Endothelial cell of umbilical vein (primary cell): ENCODE data around the gene GPR150. TPM values are rescaled to one million over a fixed set of nuclear protein-coding genes. Genes with fewer than 3 reads are reported as not detected.

Source experiments
- BruUV-seq: library from RNA; stranded (reverse); fragments of 400-500 nt; replicated peaks from 2 replicates; lab custom pipeline; 2021; lab: Mats Ljungman, UMichigan
- CTCF ChIA-PET: fragments of 300-600, 350-600 bp; sonication (Branson Sonifier 250); formaldehyde crosslinking; loops from one replicate; lab custom pipeline; 2021; ENCODE audit warnings: antibody characterized with exemption, inconsistent platforms; lab: Charles Lee
- POLR2A ChIA-PET: fragments of 300-600, 350-600 bp; sonication (Branson Sonifier 250); formaldehyde crosslinking; loops from one replicate; lab custom pipeline; 2021; ENCODE audit warnings: antibody characterized with exemption, inconsistent platforms; lab: Charles Lee
- DNase-seq: peaks from one replicate; pipeline ENCODE4 v3.0.0-alpha.2; 2011; ENCODE audit warnings: low read depth, low spot score
- FAIRE-seq: peaks from 2 replicates; lab custom pipeline; 2011; peaks lifted over from hg19 to GRCh38; lab: Jason Lieb, UNC
- H2AFZ ChIP-seq: 2 replicates; pipeline ENCODE4 v1.6.0; 2012; ENCODE audit warnings: low read depth, low read length, control low read depth, inconsistent platforms
- H3K27ac ChIP-seq: 2 replicates; pipeline ENCODE4 v1.5.1; 2011; ENCODE audit warnings: low read depth, mild to moderate bottlenecking, control low read depth, low read length, moderate library complexity; ENCODE audit not compliant: insufficient read depth
- H3K27me3 ChIP-seq, 2 experiments: 2 replicates each; pipeline versions ENCODE4 v1.6.0 to v1.6.1; 2011; ENCODE audit warnings: low read length in 2 of 2, mixed read lengths in 1 of 2; ENCODE audit not compliant: control insufficient read depth in 2 of 2, insufficient read depth in 2 of 2
- H3K36me3 ChIP-seq, 2 experiments: 2 replicates in 1 of 2; 3 replicates in 1 of 2; pipeline ENCODE4 v1.5.1; 2011; ENCODE audit warnings: low read length in 2 of 2, mild to moderate bottlenecking in 1 of 2, moderate library complexity in 1 of 2; ENCODE audit not compliant: control insufficient read depth in 2 of 2, insufficient read depth in 2 of 2; ENCODE audit errors: extremely low read depth in 1 of 2
- H3K4me1 ChIP-seq: 3 replicates; pipeline ENCODE4 v1.5.1; 2011; ENCODE audit warnings: mild to moderate bottlenecking, low read length; ENCODE audit not compliant: control insufficient read depth, insufficient read depth; ENCODE audit errors: extremely low read depth
- H3K4me2 ChIP-seq: 2 replicates; pipeline ENCODE4 v1.6.1; 2011; ENCODE audit warnings: low read length, control low read depth, mixed read lengths; ENCODE audit not compliant: insufficient read depth
- H3K4me3 ChIP-seq, 3 experiments: fragments of 200-600 bp in 1 of 3; sonication (generic), shearing (Covaris generic) in 1 of 3; replicated peaks in 1 of 3; 2 replicates each; pipeline ENCODE4 v1.5.1; 2011 to 2016; ENCODE audit warnings: control low read depth in 3 of 3, low read length in 3 of 3, mild to moderate bottlenecking in 2 of 3, inconsistent platforms in 1 of 3, low read depth in 1 of 3, moderate library complexity in 1 of 3; ENCODE audit not compliant: insufficient read depth in 1 of 3
- H3K79me2 ChIP-seq: 2 replicates; pipeline ENCODE4 v1.6.0; 2012; ENCODE audit warnings: low read length, inconsistent platforms; ENCODE audit not compliant: control insufficient read depth, insufficient read depth
- H3K9ac ChIP-seq: replicated peaks from 2 replicates; pipeline ENCODE3; 2011; ENCODE audit warnings: low read length, control low read depth; ENCODE audit not compliant: insufficient read depth; ENCODE audit errors: extremely low read depth
- H3K9me1 ChIP-seq: replicated peaks from 3 replicates; pipeline ENCODE4 v1.6.0; 2011; ENCODE audit warnings: mild to moderate bottlenecking, low read length; ENCODE audit not compliant: control insufficient read depth, insufficient read depth; ENCODE audit errors: extremely low read depth
- H3K9me3 ChIP-seq: replicated peaks from 2 replicates; pipeline ENCODE4 v1.5.1; 2012; ENCODE audit warnings: low read length, inconsistent platforms; ENCODE audit not compliant: control insufficient read depth, insufficient read depth
- H4K20me1 ChIP-seq: replicated peaks from 2 replicates; pipeline ENCODE3; 2011; ENCODE audit warnings: mild to moderate bottlenecking, low read length; ENCODE audit not compliant: control insufficient read depth, insufficient read depth; ENCODE audit errors: extremely low read depth
- EZH2 ChIP-seq: IDR thresholded peaks from 2 replicates; pipeline ENCODE4 v1.6.1; 2012; ENCODE audit warnings: borderline replicate concordance, low read depth, mild to moderate bottlenecking, moderate library complexity, low read length, inconsistent platforms; ENCODE audit not compliant: severe bottlenecking
- FOS ChIP-seq: IDR thresholded peaks from 2 replicates; pipeline ENCODE4 v1.6.1; 2011; ENCODE audit warnings: mild to moderate bottlenecking, low read length, moderate library complexity, borderline replicate concordance; ENCODE audit not compliant: insufficient read depth
- GATA2 ChIP-seq: IDR thresholded peaks from 2 replicates; pipeline ENCODE4 v1.7.0; 2011; ENCODE audit warnings: low read depth, mild to moderate bottlenecking, moderate library complexity, mixed read lengths, low read length; ENCODE audit not compliant: insufficient read length, insufficient read depth
- JUN ChIP-seq: IDR thresholded peaks from 2 replicates; pipeline ENCODE4 v1.6.1; 2011; ENCODE audit warnings: borderline replicate concordance, low read depth; ENCODE audit not compliant: insufficient read length, insufficient read depth
- MYC ChIP-seq: IDR thresholded peaks from one replicate; pipeline ENCODE4 v1.6.1; 2011; ENCODE audit warnings: mild to moderate bottlenecking, low read depth, low read length
- POLR2A ChIP-seq: IDR thresholded peaks from 2 replicates; pipeline ENCODE4 v1.6.1; 2012; ENCODE audit warnings: low read depth, mild to moderate bottlenecking, control low read depth, low read length
- POLR2AphosphoS5 ChIP-seq: IDR thresholded peaks from 2 replicates; pipeline ENCODE4 v1.6.1; 2012; ENCODE audit warnings: low read depth, mild to moderate bottlenecking, control low read depth, low read length, moderate library complexity; ENCODE audit not compliant: insufficient read depth
- dilution Hi-C: fragments of 300-500 bp; cut with MboI; formaldehyde crosslinking; loops from one replicate; pipeline ENCODE4 v1.15.0; 2019; ENCODE audit warnings: low sequenced_read_pairs; ENCODE audit not compliant: extremely low pct_ligation_motif_present
- intact Hi-C: fragments of 100-400 bp; cut with micrococcal nuclease; formaldehyde crosslinking; loops from one replicate; pipeline ENCODE4 v1.10.0; 2022
- polyA plus RNA-seq, 4 experiments: library from polyadenylated mRNA; depleted of rRNA in 3 of 4; stranded (reverse) in 3 of 4; unstranded in 1 of 4; fragments of >200 nt; gene quantifications; 2 replicates each; pipeline versions ENCODE4 v1.2.1 to v1.2.3, GENCODE V29; 2011 to 2012; ENCODE audit warnings: missing spikeins in 1 of 4
- total RNA-seq: library from RNA; stranded (reverse); gene quantifications from 2 replicates; pipeline ENCODE4 v1.2.3, GENCODE V29; 2021
- TF ChIP-seq, protein P1 (sequence below), 2 donors: IDR thresholded peaks; 1 replicate in 1 of 2; 2 replicates in 1 of 2; pipeline ENCODE4 v1.5.1; 2011; ENCODE audit warnings: low read length in 2 of 2, mild to moderate bottlenecking in 2 of 2, moderate library complexity in 2 of 2, control low read depth in 1 of 2, inconsistent platforms in 1 of 2, low read depth in 1 of 2; ENCODE audit not compliant: insufficient read depth in 1 of 2; ENCODE audit errors: extremely low read depth in 1 of 2
- TF ChIP-seq, protein P2 (sequence below): IDR thresholded peaks from 2 replicates; pipeline ENCODE4 v1.6.1; 2011; ENCODE audit not compliant: insufficient read depth, insufficient read length

The GPR150 gene
- total and polyA plus RNA-seq, 2 donors (not counting 3 experiments of a cell fraction or from before 2014, with no cell fraction given): 0.28 to 0.31 TPM

DNA sequence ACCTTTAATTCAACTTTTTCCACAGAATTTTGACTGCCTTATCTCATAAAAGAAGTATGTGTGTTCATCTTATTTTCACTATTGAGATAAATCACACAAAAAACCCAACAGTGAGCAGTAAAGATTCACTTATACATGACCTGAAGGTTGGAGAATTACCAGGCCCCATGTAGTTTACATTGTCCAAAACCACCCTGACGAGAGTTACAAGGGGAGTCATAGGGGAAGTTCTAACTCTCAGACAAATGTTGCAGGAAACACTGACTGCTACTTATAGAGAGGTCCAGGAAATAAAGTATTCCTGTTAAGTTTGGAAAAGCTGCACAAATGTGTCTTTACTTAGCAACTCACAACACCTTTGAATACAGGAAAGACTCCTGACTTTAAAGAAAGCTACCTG, 48.8 kb downstream of the GPR150 start:
- intact Hi-C loops: loop anchor here (2.0 kb wide), 1 partner anchor 62 kb away; the partner anchor contains the start of gene RHOBTB3
- H3K4me3 ChIP-seq: no peak overlapping the region
- dilution Hi-C loops: no loop called here
- no peaks in the 10 kb centered on the region for H3K27me3 ChIP-seq
- H3K9me3 ChIP-seq: no peaks in the 10 kb centered on the region
- TF ChIP-seq POLR2AphosphoS5 (no peak), POLR2A (no peak), JUN (no peak), FOS (no peak), MYC (no peak), EZH2 (no peak), GATA2 (no peak)
- TF ChIP-seq, protein P1, sequence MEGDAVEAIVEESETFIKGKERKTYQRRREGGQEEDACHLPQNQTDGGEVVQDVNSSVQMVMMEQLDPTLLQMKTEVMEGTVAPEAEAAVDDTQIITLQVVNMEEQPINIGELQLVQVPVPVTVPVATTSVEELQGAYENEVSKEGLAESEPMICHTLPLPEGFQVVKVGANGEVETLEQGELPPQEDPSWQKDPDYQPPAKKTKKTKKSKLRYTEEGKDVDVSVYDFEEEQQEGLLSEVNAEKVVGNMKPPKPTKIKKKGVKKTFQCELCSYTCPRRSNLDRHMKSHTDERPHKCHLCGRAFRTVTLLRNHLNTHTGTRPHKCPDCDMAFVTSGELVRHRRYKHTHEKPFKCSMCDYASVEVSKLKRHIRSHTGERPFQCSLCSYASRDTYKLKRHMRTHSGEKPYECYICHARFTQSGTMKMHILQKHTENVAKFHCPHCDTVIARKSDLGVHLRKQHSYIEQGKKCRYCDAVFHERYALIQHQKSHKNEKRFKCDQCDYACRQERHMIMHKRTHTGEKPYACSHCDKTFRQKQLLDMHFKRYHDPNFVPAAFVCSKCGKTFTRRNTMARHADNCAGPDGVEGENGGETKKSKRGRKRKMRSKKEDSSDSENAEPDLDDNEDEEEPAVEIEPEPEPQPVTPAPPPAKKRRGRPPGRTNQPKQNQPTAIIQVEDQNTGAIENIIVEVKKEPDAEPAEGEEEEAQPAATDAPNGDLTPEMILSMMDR (IDR thresholded peaks at IDR 0.05; ENCODE audit: extremely low read depth in 1 of 2, insufficient read depth in 1 of 2, low read depth in 1 of 2, low read length in 2 of 2): no peak
- TF ChIP-seq, protein P2, sequence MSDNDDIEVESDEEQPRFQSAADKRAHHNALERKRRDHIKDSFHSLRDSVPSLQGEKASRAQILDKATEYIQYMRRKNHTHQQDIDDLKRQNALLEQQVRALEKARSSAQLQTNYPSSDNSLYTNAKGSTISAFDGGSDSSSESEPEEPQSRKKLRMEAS: no peak
- POLR2A ChIA-PET: no interaction called here
- H3K79me2 ChIP-seq: no peaks in the 10 kb centered on the region
- BruUV-seq: no TSS peak
- peaks cover 23% of the 10 kb centered on the region for H3K4me1 ChIP-seq
- no peaks in the 10 kb centered on the region for H3K9me1 ChIP-seq
- CTCF ChIA-PET: interaction anchor here (0.9 to 4.2 kb wide), 5 partner anchors 18 to 179 kb away, joined by 3 to 20 read pairs (median 4); partner anchors contain the start of genes RFESD and RHOBTB3
- peak overlapping the region; percentile 33 for H3K9ac ChIP-seq
- peak; percentile 68 for DNase-seq
- peak; percentile 70 for FAIRE-seq
- peak overlapping the region; percentile 80 for H3K4me2 ChIP-seq
- peak overlapping the region; percentile 67 for H2AFZ ChIP-seq
- no peaks in the 10 kb centered on the region for H4K20me1 ChIP-seq
- no peaks in the 10 kb centered on the region for H3K36me3 ChIP-seq
- H3K27ac ChIP-seq: peak overlapping the region; percentile 69
